PC-9 (cell line): ENCODE results near the gene ARHGAP32.

Source experiments
- EZH2 ChIP-seq: fragments of 200-600 bp; sonication (generic); IDR thresholded peaks from 2 replicates; pipeline ENCODE4 v1.8.0; 2017; ENCODE audit warnings: antibody characterized with exemption, low read depth
- TF ChIP-seq, protein P1 (sequence below): fragments of 200-600 bp; sonication (generic); conservative IDR thresholded peaks from 2 replicates; pipeline ENCODE4 v1.6.1; 2017; ENCODE audit warnings: mixed run types, antibody characterized with exemption, mild to moderate bottlenecking, moderate library complexity

DNA sequence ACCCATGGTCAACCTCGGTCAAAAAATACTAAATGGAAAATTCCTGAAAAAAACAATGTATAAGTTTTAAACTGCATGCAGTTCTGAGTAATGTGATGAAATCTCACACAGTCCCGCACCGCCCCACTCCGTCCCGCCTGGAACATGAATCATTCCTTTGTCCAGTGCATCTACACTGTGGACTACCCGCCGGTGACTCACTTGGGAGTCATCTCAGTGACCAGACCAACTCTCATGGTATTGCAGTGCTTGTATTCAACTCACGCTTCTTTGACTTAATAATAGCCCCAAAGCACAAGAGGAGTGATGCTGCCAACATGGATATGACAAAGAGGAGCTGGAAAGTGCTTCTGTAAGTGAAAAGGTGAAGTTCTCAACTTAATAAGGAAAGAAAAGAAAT lies 48.8 kb downstream of the ARHGAP32 start:
- TF ChIP-seq, protein P1, sequence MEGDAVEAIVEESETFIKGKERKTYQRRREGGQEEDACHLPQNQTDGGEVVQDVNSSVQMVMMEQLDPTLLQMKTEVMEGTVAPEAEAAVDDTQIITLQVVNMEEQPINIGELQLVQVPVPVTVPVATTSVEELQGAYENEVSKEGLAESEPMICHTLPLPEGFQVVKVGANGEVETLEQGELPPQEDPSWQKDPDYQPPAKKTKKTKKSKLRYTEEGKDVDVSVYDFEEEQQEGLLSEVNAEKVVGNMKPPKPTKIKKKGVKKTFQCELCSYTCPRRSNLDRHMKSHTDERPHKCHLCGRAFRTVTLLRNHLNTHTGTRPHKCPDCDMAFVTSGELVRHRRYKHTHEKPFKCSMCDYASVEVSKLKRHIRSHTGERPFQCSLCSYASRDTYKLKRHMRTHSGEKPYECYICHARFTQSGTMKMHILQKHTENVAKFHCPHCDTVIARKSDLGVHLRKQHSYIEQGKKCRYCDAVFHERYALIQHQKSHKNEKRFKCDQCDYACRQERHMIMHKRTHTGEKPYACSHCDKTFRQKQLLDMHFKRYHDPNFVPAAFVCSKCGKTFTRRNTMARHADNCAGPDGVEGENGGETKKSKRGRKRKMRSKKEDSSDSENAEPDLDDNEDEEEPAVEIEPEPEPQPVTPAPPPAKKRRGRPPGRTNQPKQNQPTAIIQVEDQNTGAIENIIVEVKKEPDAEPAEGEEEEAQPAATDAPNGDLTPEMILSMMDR = no peak
- no peak for TF ChIP-seq EZH2
